SJSA1 (cell line): ENCODE data around the gene LRRC70. TPM values are rescaled to one million over a fixed set of nuclear protein-coding genes. Genes with fewer than 3 reads are reported as not detected.

ENCODE experiments used
- DNase-seq, 2 experiments: peaks; one replicate each; pipeline ENCODE4 v3.0.0-alpha.2; 2015 to 2020; ENCODE audit warnings: low spot score in 2 of 2, low read depth in 1 of 2
- H3K27ac ChIP-seq: fragments of 250-450 bp; sonication (Bioruptor Pico); 2 replicates; pipeline ENCODE4 v1.5.1; 2020; ENCODE audit warnings: mild to moderate bottlenecking, moderate library complexity
- H3K27me3 ChIP-seq: fragments of 250-450 bp; sonication (Bioruptor Pico); replicated peaks from 2 replicates; pipeline ENCODE4 v1.5.1; 2020; ENCODE audit warnings: mild to moderate bottlenecking, moderate library complexity
- H3K36me3 ChIP-seq: fragments of 250-450 bp; sonication (Bioruptor Pico); 2 replicates; pipeline ENCODE4 v1.5.1; 2020; ENCODE audit warnings: mild to moderate bottlenecking
- H3K4me1 ChIP-seq: fragments of 250-450 bp; sonication (Bioruptor Pico); replicated peaks from 2 replicates; pipeline ENCODE4 v1.6.1; 2021; ENCODE audit warnings: mild to moderate bottlenecking
- H3K4me3 ChIP-seq: fragments of 250-450 bp; sonication (Bioruptor Pico); 2 replicates; pipeline ENCODE4 v1.5.1; 2020; ENCODE audit warnings: mild to moderate bottlenecking
- H3K9me3 ChIP-seq: fragments of 250-450 bp; sonication (Bioruptor Pico); replicated peaks from 2 replicates; pipeline ENCODE4 v1.5.1; 2020; ENCODE audit warnings: mild to moderate bottlenecking
- total RNA-seq: library from RNA; depleted of rRNA; stranded (reverse); fragments of >200 nt; shearing (Covaris generic); gene quantifications from 2 replicates; pipeline ENCODE4 v1.2.3, GENCODE V29; 2014; rRNA removed

Gene LRRC70
- total RNA-seq, 1 experiment from 2014 or later = 0.71 TPM

DNA sequence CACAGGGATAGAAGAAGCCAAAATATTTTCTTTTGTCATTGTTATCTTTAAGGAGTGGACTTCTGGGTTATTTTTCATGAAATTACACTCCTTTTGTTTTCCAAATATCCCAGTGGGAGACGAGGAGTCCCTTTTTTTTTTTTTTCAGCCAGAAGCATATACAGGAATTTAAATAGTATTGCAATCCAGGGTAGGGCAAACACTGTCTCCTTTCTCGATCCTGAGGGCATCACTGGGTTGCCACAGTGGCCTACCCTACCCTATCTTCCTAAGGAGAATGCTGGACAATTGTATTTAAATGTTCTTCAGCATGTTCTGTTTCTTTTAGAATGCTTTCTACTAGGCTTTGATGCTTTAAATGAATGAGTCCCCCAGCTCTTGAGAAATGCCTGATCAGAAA is 47.9 kb downstream of the LRRC70 start:
- Histone ChIP-seq H3K4me1 (no peaks in the 10 kb centered on the region), H3K4me3 (no peak overlapping the region), H3K36me3 (no peaks in the 10 kb centered on the region; the same call in 1 of the 2 replicates), H3K27me3 (no peaks in the 10 kb centered on the region), H3K27ac (no peak overlapping the region), H3K9me3 (no peaks in the 10 kb centered on the region)
- no peak for DNase-seq

DNA sequence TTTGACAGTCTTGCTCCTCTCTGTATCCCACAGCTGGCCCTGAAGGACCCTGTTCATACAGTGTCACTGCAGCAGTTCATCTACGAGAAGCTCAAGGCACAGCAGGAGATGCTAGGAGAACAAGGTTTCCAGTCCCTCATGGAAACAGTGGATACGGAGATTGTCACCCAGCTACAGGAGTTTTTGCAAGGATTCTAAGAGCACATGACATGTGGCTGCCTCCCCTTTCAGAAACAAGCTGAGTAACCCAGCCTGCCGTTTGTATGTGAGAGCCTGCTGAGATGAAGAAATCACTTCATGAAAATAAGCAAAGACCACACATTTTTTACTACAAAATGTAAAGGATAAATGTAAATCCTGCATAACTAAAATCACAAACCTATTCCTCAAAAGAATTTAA is 48.5 kb downstream of the LRRC70 start:
- Histone ChIP-seq H3K4me1 (no peaks in the 10 kb centered on the region), H3K9me3 (no peaks in the 10 kb centered on the region), H3K36me3 (no peaks in the 10 kb centered on the region; the same call in 1 of the 2 replicates), H3K4me3 (no peak overlapping the region), H3K27me3 (no peaks in the 10 kb centered on the region), H3K27ac (no peak overlapping the region)
- no peak for DNase-seq

GRCh38 chr5:62627901-62628300 is 49.3 kb downstream of the LRRC70 start:
- no peak for DNase-seq
- Histone ChIP-seq H3K4me3 (no peak overlapping the region), H3K36me3 (no peaks in the 10 kb centered on the region; the same call in 1 of the 2 replicates), H3K4me1 (no peaks in the 10 kb centered on the region), H3K27ac (no peak overlapping the region), H3K27me3 (no peaks in the 10 kb centered on the region), H3K9me3 (no peaks in the 10 kb centered on the region)

Other genes starting within 250 kb of the LRRC70 start
- 22.4 and 43.8 TPM in 2 replicates for gene DIMT1, start 174.9 kb upstream of the LRRC70 start, total RNA-seq
- gene IPO11, start 166.1 kb upstream of the LRRC70 start, total RNA-seq = 18.2 and 32.0 TPM in 2 replicates